K562 (cell line): Measurements from ENCODE around the gene SHH. TPM values are rescaled to one million over a fixed set of nuclear protein-coding genes. Genes with fewer than 3 reads are reported as not detected.

Source experiments
- ARID3A ChIP-seq: IDR thresholded peaks from 2 replicates; pipeline ENCODE4 v1.6.1; 2012; ENCODE audit warnings: low read depth, low read length, improper control_type of control experiment, borderline replicate concordance
- BHLHE40 ChIP-seq: IDR thresholded peaks from 2 replicates; pipeline ENCODE4 v1.6.1; 2011; ENCODE audit warnings: low read length, improper control_type of control experiment
- CAMTA2 ChIP-seq: fragments of 250-450 bp; sonication (Bioruptor Pico); conservative IDR thresholded peaks from 2 replicates; pipeline ENCODE4 v1.5.1; 2022
- CHCHD3 ChIP-seq: fragments of 250-450 bp; sonication (Bioruptor Pico); IDR thresholded peaks from 2 replicates; pipeline ENCODE4 v2.1.2; 2022; ENCODE audit warnings: mild to moderate bottlenecking
- EGR1 ChIP-seq: fragments of 450-650 bp; conservative IDR thresholded peaks from 2 replicates; pipeline ENCODE4 v1.6.1; 2017; ENCODE audit warnings: mild to moderate bottlenecking
- GTF3C2 ChIP-seq: IDR thresholded peaks from 3 replicates; pipeline ENCODE4 v1.6.1; 2011; ENCODE audit warnings: borderline replicate concordance, mild to moderate bottlenecking, moderate library complexity; ENCODE audit not compliant: insufficient read length; ENCODE audit errors: extremely low read depth
- HDAC6 ChIP-seq: IDR thresholded peaks from 2 replicates; pipeline ENCODE4 v1.6.1; 2012; ENCODE audit warnings: low read depth, mild to moderate bottlenecking, control low read depth, inconsistent platforms, low read length, moderate library complexity
- KAT2B ChIP-seq: IDR thresholded peaks from one replicate; pipeline ENCODE4 v1.6.1; 2012; ENCODE audit warnings: low read depth, mild to moderate bottlenecking, control low read depth, inconsistent platforms, low read length, moderate library complexity
- MLLT1 ChIP-seq, 2 experiments: fragments of 450-650 bp; IDR thresholded peaks; 2 replicates each; pipeline ENCODE4 v1.6.1; 2016
- NFXL1 ChIP-seq: fragments of 450-650 bp; formaldehyde crosslinking; IDR thresholded peaks from 2 replicates; pipeline ENCODE4 v1.4.0; 2021; ENCODE audit warnings: mild to moderate bottlenecking
- NR2C1 ChIP-seq, 2 experiments: fragments of 450-650 bp; IDR thresholded peaks; 2 replicates each; pipeline ENCODE4 v1.6.1; 2017; ENCODE audit warnings: mild to moderate bottlenecking in 2 of 2, antibody characterized with exemption in 1 of 2, inconsistent platforms in 1 of 2, missing compliant biosample characterization in 1 of 2, missing genetic modification characterization in 1 of 2
- RBBP5 ChIP-seq: fragments of 200-600 bp; sonication (generic); IDR thresholded peaks from 2 replicates; pipeline ENCODE4 v1.6.1; 2012; ENCODE audit warnings: borderline replicate concordance, mild to moderate bottlenecking, low read length, control low read depth, inconsistent platforms; ENCODE audit not compliant: insufficient read depth, poor library complexity, severe bottlenecking
- SNAPC5 ChIP-seq: fragments of 250-450 bp; sonication (Bioruptor Pico); IDR thresholded peaks from 2 replicates; pipeline ENCODE4 v1.8.0; 2021; ENCODE audit warnings: moderate library complexity, mild to moderate bottlenecking, inconsistent platforms
- SRSF7 ChIP-seq: fragments of 200-400 bp; formaldehyde crosslinking; optimal IDR thresholded peaks from 2 replicates; pipeline ENCODE3; 2017; ENCODE audit warnings: mild to moderate bottlenecking, low read depth, low read length
- TFAP4 ChIP-seq: sonication (generic); formaldehyde crosslinking; IDR thresholded peaks from 2 replicates; pipeline ENCODE4 v1.8.0; 2022; ENCODE audit warnings: missing genetic modification reagents, mild to moderate bottlenecking, moderate library complexity, borderline replicate concordance
- TRIM28 ChIP-seq: fragments of 450-650 bp; IDR thresholded peaks from 2 replicates; pipeline ENCODE4 v1.6.1; 2017
- ZC3H11A ChIP-seq: IDR thresholded peaks from 2 replicates; pipeline ENCODE4 v1.6.1; 2012; ENCODE audit warnings: low read depth, low read length, improper control_type of control experiment
- ZNF239 ChIP-seq: fragments of 250-450 bp; sonication (Bioruptor Pico); IDR thresholded peaks from 2 replicates; pipeline ENCODE4 v1.4.0; 2020; ENCODE audit warnings: mild to moderate bottlenecking
- ZNF644 ChIP-seq: fragments of 200-800 bp; sonication (Bioruptor generic); IDR thresholded peaks from 2 replicates; pipeline ENCODE4 v1.6.1; 2016; ENCODE audit warnings: low read depth, missing genetic modification characterization, missing compliant biosample characterization
- ZZZ3 ChIP-seq: fragments of 450-650 bp; IDR thresholded peaks from 2 replicates; pipeline ENCODE4 v1.6.1; 2016; ENCODE audit warnings: antibody characterized with exemption, mild to moderate bottlenecking, moderate library complexity
- polyA plus RNA-seq, 8 experiments: library from polyadenylated mRNA; depleted of rRNA in 4 of 8; stranded (reverse) in 5 of 8; unstranded in 3 of 8; fragments of >200 nt; fragmentation: Nextera tagmentation in 2 of 8; fragmentation: Illumina TruSeq in 1 of 8; extraction: Ambion mirVana in 2 of 8; extraction: Trizol in 1 of 8; gene quantifications; 2 replicates each; pipeline versions ENCODE4 v1.2.1 to v1.2.3, GENCODE V29; 2011 to 2014; ENCODE audit warnings: inconsistent platforms in 1 of 8, missing spikeins in 1 of 8
- total RNA-seq, 7 experiments: library from RNA; depleted of rRNA in 6 of 7; stranded (reverse); fragments of >200 nt in 6 of 7; fragmentation: Illumina TruSeq in 2 of 7; extraction: Trizol in 2 of 7; gene quantifications; 2 replicates each; pipeline versions ENCODE4 v1.2.1 to v1.2.3, GENCODE V29; 2011 to 2021; ENCODE audit warnings: low replicate concordance in 1 of 7

SHH gene
- total and polyA plus RNA-seq, 9 of the 15 experiments (the other 6 are each of a cell fraction or from before 2014, with no cell fraction given) = 0.09 TPM; not detected in 8

GRCh38 chr7:155804897-155805825 lies 7.1 kb downstream of the SHH start (continued):
- TF ChIP-seq ZC3H11A (no peak), RBBP5 (no peak), GTF3C2 (no peak), TRIM28 (no peak), KAT2B (no peak), SRSF7 (no peak), EGR1 (peak; percentile 62), CHCHD3 (CRISPR knock-in tag) (no peak), NFXL1 (no peak), ZNF644 (tag) (no peak), ZNF239 (CRISPR knock-in tag) (no peak), TFAP4 (peak; percentile 70; the same call in 1 of the 2 replicates), CAMTA2 (CRISPR knock-in tag) (no peak), ARID3A (no peak), HDAC6 (peak; percentile 92; the same call in 1 of the 2 replicates), BHLHE40 (no peak), NR2C1 (IDR thresholded peaks at IDR 0.05) (no peak), NR2C1 (tag; IDR thresholded peaks at IDR 0.05) (no peak), ZZZ3 (no peak), MLLT1 (IDR thresholded peaks at IDR 0.05) (no peak), SNAPC5 (CRISPR knock-in tag) (no peak)
